GM21528 (cell line): Measurements from ENCODE around the gene ID3.
"Not testable (repeated sequence)": the region's sequence is repeated elsewhere in the genome, so short reads cannot be mapped to it uniquely, and the experiment has no call there.

Source experiments
- ATAC-seq: cut with Tn5 transposase; IDR thresholded peaks from one replicate; pipeline ENCODE4 v1.9.1; 2021; ENCODE audit warnings: mild to moderate bottlenecking, moderate library complexity; ENCODE audit not compliant: unreplicated experiment, low FRiP score

The ID3 gene

DNA sequence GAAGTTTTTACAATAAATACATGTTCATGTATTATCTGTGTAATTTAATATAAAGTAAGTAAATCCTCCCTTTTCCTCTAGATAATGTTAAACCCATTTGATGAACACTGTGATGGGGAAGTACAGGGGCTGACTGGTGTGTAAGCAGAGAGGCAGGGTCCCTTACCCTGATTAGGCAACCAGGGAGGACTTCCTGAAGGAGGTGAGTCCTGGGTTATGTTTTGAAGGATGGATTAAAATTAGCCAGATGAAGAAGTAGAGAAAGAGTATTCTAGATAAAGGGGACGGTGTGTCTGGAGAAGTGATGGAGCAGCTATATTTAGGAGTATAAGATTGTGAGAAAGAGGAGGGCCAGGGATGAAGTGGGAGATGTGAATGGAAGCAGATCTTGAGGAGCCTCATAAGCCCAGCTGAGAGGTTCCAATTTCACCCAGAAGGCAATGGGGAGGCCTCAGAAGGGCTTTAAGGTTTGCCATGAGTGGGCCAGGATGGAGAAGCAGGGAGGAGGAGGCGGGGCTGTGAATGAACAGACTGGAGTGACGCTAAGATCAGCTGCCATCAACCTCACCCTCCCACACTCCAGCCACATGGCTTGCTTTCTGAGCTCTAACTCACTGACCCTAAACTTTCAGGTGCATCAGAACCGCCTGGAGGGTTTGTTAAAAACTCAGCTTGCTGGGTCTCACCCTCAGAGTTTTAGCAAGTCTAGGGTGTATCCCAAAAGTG, 30.9 kb upstream of the ID3 start:
- no peak for ATAC-seq

GRCh38 chr1:23589585-23589986, 30.3 kb upstream of the ID3 start:
- no peak for ATAC-seq

- no peak for ATAC-seq
Measured at GRCh38 chr1:23588749-23589548, 29.6 kb upstream of the ID3 start.

DNA sequence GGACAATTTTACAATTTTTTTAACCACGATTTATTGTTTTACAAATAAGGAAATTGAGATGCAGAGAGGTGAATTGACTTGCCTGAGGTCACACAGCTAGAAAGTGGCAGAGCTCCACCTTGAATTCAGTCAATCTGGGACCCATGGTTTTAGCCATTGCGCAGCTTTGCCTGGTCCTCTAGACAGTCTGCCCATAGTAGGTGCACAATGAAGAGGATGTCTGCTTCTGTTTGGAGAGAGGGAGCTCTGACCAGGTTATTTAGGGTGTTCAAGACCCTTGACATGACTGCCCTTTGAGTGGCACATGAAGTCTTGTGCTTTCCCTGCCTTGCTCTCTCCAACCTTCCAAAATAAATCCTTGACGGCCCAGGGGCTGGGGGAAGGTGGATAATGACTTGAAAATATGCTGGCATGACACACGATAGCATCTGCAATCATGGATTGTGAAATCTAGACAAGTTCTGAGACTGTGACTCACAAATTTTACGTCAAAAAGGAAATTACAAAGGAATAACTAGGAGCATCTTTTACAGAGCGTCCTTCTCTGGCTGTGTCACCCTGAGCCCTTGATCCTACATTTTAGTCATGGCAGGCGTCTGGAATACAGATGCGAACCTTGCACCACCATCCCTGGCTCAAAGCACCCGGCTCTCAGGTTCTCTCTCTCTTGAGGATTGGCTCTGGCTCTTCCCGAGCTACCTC, 26.2 kb upstream of the ID3 start:
- ATAC-seq: no peak

- ATAC-seq: not testable (repeated sequence)
Measured at GRCh38 chr1:23583727-23584126, 24.4 kb upstream of the ID3 start.

GRCh38 chr1:23582820-23583219, 23.5 kb upstream of the ID3 start:
- ATAC-seq: no peak

- no peak for ATAC-seq
Measured at GRCh38 chr1:23581219-23581618, 21.9 kb upstream of the ID3 start.

DNA sequence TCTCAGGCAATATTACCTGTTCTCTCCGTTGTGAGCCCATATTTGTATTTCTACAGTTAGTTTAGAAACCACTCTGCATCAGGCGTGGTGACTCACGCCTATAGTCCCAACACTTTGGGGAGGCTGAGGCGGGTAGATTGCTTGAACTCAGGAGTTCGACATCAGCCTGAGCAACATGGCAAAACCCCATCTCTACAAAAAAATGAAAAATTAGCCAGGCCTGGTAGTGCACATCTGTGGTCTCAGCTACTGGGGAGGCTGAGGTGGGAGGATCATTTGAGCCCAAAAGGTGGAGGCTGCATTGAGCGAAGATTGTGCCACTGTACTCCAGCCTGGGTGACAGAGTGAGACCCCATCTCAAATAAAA, 19.7 kb upstream of the ID3 start:
- ATAC-seq: no peak

DNA sequence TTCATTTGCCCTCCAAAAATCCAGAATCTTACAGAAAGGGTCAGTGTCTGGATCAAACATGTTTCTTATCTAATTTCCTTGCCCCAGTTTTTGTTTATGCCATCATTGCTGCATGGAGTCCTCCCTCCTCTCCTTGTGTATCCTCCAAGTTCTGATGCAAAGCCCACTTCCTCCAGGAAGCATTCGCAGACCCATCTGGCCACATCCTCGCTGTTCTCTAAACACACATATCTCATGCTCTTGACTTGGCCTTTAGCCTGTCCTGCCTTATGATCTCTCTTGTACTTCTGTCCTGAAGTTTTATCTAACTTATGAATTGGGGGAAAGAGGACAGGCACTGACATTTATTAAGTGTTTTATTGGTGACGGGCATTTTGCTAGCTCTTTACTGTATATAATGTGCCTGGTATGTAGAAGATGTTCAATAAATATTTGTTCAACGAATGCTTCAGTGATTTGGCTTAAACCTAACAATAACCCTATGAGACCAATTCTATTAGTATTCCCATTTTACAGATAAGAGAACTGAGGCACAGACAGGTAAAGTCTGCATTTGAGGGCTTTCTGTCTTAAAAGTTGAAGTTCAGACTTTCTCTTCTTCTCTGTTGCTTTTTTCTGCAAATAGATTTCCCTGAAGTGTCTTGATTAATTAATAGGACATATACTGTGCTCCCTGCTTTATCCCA, 19.2 kb upstream of the ID3 start:
- ATAC-seq: no peak

DNA sequence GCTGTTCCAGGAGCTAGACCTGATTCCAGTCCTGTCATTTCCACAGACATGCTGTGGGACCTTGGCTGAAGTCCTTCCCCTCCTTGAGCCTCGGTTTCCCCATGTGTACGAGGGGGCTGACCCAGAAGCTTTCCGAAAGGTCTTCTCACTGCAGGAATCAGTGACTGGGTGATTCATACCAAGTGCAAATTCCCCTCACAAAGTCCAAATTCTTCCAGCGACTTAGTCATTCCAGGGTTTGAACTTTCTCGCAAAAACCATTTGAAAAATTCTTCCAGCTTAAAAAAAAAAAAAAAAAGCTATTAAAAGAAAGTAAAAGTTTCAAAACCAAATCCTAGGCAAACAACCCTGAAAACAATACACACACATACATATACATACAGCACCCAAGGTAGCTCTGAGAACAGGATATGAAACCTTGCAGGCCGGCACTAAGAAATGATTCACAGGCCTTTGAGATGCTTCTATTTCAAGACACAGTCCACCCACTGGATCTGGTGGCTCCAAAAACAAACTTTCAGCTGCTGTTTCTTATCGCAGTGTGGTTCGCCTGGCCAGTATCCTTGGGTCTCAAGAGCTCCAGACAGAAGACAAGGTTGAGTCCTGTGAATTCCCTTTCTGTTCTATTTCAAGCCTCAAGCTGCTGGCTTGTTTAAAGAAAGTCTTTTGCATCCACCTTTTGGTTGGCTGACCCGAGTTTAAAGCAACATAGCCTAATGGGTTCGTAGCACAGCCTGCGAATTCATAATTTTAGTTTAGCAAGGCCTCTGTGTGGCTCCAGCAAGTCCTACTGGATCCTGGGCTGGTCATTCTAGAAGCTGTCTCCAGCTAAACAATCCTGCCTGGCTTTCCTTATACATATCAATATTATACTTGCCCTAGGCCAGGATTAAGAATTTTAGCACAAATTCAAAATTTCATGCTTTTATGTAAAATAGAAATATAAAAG, 18.0 kb upstream of the ID3 start:
- peak; percentile 77 for ATAC-seq

DNA sequence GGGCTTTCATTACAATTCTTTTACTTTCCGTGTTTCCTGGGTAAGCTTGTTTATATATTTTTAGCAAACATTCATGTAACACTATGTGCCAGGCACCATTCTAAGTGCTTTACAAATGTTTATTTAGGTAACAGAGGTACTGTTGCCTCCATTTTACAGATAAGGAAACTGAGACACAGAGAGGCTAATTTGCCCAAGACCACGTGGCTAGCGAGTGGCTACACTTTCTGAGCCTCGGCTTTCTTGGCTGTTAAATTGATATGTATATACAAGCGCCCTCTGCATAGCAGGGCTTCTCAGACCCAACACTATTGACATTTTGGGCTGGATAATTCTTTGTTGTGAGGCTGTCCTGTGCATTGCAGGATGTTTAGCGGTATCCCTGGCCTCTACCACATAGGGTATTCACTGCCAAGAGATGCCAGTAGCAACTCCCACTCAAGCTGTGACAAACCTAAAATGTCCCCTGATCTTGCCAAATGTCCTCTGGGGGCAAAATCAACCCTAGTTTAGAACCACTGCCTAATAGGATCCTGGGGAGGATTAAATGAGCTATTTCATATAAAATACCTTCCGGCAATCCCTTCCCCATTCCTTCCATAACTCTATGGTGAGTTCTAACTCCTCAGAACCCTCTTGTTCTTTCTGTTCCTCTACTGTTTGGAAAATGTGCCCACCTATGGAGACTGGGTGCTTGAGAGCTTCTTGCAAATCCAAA, 17.2 kb upstream of the ID3 start:
- no peak for ATAC-seq

GRCh38 chr1:23575226-23575810, 16.0 kb upstream of the ID3 start:
- ATAC-seq: no peak

GRCh38 chr1:23574265-23574754, 15.0 kb upstream of the ID3 start:
- ATAC-seq: no peak

DNA sequence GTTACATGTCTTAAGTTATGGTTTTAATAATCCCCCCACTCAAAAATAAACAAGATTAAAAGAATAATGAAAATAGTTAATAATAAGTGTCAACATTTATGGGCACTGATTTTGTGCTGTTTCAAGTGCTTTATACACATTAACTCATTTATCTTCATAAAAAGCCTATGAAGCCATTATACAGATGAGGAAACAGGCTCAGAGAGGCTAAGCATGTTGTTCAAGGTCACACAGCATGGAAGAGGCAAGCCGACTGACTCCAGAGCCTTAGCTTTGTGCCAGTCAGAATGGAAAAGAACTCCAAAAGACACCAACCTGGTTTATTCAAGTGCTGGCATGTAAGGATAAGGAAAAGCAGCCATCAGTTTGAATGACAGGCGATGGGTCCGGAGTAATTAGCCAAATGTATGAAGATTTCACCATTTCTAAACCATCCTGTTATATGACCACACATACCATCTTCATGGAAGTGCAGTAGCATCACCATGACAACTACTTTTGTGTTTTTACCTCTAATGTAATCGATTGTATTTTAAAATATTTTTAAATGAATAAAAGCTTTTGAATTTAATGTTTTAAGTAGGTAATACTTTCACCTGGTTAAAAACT, 14.4 kb upstream of the ID3 start:
- no peak for ATAC-seq

GRCh38 chr1:23571465-23571864, 12.2 kb upstream of the ID3 start:
- no peak for ATAC-seq

DNA sequence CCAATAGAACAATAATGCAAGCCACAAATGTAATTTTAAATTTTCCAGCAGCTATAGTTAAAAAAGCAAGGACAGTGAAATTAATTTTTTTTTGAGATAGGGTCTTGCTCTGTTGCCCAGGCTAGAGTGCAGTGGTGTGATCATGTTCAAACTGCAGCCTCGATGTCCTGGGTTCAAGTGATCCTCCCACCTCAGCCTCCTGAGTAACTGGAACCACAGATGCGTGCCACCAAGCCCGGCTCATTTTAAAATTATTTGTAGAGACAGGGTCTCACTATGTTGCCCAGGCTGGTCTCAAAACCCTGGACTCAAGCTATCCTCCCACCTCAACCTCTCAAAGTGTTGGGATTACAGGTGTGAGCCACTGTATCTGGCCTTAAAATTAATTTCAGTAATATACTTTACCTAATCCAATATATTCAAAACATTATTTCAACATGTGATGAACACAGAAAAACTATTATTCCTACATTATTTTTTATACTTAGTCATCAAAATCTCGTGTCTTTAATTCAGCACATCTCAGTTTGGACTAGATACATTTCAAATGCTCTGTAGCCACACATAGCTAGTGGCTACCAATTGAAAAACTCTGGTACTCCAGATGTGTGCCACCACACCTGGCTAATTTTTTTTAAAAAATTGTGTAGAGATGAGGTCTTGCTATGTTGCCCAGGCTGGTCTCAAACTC, 10.8 kb upstream of the ID3 start:
- no peak for ATAC-seq

DNA sequence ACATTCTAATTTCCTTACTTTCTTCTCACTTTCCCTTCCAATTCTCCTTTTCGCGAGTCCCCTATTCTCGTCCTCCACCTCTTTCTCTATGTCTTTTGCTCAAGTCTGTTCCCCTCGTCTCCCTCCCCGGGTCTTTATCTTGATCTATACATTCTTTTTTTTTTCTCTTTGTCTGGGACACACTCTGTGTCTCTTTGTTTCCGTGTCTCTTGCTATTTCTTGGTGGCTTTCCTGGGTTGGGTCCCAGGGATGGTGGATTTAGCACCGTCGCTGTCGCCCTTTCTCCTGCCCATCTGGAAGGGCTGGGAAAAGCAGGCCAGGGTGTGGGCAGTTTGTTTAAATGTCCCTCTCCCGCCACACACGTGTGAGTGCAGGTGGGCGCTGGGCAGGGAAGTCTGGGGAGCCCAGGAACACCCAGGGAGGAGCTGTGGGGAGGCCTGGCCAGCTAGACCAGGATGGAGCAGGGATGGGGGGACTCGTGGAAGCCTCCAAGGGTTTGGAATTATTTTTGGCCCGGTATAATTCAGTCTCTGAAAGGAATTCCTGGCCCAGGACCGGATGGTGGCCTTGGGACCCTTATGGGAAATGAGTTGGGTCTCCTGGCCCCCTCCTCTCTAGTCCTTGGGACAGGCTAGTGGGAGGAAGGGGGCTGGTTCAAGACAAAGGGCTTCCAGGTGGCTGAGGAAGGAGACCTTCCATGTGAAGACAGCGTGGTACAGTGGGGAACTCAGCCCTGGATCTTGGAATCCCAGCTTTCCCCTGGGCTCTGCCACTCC, 9.5 kb upstream of the ID3 start:
- ATAC-seq: no peak
